ENCODE data around the gene C2CD2.

GRCh38 chr21:41902946-41903345 is 50.9 kb downstream of the C2CD2 start:
- no peak for TF ChIP-seq CTCF (IDR thresholded peaks at IDR 0.05; ENCODE audit: low read depth, low read length, poor library complexity, severe bottlenecking)
- TF ChIP-seq EZH2phosphoT487 (IDR thresholded peaks at IDR 0.05; ENCODE audit: borderline replicate concordance, low read length), result no peak
